SH-SY5Y (cell line): Measurements from ENCODE around the gene LMO1.

ENCODE experiments used
- GATA2 ChIP-seq: IDR thresholded peaks from 2 replicates; pipeline ENCODE4 v1.6.1; 2011; ENCODE audit warnings: mild to moderate bottlenecking, low read depth, low read length
- GATA3 ChIP-seq: IDR thresholded peaks from 2 replicates; pipeline ENCODE4 v1.6.1; 2011; ENCODE audit warnings: low read depth, mild to moderate bottlenecking, low read length, moderate library complexity

DNA sequence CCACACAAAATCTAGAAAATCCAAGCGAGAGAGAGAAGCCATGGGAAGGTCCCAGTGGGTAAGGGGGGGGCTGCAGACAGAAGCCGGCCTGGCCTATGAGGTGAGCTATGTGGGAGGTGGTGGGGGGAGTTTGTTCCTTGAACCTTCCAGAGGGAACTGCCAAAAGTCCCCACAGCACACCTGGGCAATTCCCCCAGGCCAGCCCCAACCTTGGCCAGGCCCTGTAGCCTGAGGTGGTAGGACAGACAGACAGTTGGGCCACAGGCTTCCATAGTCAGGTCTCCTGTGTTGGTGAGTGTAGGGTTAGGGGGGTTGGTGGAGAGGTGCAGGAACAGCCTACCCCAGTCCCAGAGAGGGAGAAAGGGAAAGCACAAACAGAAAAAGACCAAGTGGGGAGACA is 39.0 kb downstream of the LMO1 start:
- TF ChIP-seq GATA3 = no peak
- TF ChIP-seq GATA2 = no peak
